DOHH2 (cell line): ENCODE measurements around the gene TACR2.

Experiments used
- EZH2phosphoT487 ChIP-seq: fragments of 200-600 bp; sonication (generic); IDR thresholded peaks from 2 replicates; pipeline ENCODE4 v1.6.1; 2017; ENCODE audit warnings: borderline replicate concordance, mild to moderate bottlenecking, antibody characterized with exemption, low read length, moderate library complexity, mixed read lengths
- TF ChIP-seq, protein P1 (sequence below): fragments of 200-600 bp; sonication (generic); IDR thresholded peaks from one replicate; pipeline ENCODE4 v1.5.1; 2014; ENCODE audit warnings: antibody characterized with exemption, mild to moderate bottlenecking, low read depth, low read length; ENCODE audit not compliant: poor library complexity, severe bottlenecking

DNA sequence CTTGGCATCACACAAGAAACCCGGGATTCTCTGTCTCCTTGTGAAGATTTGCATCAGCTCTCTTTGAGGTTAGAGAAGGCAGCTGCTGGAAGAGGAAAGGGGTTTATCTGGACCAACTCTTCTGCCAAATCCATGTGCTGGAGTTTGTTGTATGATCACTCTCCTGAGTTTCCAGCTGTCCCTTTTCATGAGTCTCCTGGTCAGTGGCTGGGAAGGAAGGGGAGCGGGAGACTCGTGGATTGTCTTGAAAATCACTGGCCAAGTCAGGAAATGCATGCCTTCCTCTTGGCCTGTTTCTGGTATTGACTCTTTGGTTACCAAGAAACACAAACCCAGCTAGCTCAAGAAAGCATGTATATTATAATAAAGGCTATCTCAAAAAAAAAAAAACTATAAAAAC, 38.8 kb downstream of the TACR2 start:
- TF ChIP-seq, protein P1, sequence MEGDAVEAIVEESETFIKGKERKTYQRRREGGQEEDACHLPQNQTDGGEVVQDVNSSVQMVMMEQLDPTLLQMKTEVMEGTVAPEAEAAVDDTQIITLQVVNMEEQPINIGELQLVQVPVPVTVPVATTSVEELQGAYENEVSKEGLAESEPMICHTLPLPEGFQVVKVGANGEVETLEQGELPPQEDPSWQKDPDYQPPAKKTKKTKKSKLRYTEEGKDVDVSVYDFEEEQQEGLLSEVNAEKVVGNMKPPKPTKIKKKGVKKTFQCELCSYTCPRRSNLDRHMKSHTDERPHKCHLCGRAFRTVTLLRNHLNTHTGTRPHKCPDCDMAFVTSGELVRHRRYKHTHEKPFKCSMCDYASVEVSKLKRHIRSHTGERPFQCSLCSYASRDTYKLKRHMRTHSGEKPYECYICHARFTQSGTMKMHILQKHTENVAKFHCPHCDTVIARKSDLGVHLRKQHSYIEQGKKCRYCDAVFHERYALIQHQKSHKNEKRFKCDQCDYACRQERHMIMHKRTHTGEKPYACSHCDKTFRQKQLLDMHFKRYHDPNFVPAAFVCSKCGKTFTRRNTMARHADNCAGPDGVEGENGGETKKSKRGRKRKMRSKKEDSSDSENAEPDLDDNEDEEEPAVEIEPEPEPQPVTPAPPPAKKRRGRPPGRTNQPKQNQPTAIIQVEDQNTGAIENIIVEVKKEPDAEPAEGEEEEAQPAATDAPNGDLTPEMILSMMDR = no peak
- TF ChIP-seq EZH2phosphoT487 = no peak
